GM13976 (cell line): Measurements from ENCODE around the gene WDR35.

Experiments used
- DNase-seq: peaks from one replicate; pipeline ENCODE4 v3.0.0; 2012; ENCODE audit warnings: low spot score
- in situ Hi-C: fragments of 300-500 bp; cut with MboI; formaldehyde crosslinking; loops from one replicate; pipeline ENCODE4 v1.12.0; 2022; ENCODE audit warnings: low sequenced_read_pairs, mixed read lengths, inconsistent platforms; ENCODE audit not compliant: unreplicated experiment
- TF ChIP-seq, protein P1 (sequence below): IDR thresholded peaks from 2 replicates; pipeline ENCODE4 v1.5.1; 2012; ENCODE audit warnings: borderline replicate concordance, mild to moderate bottlenecking; ENCODE audit not compliant: insufficient read depth; ENCODE audit errors: extremely low read depth, missing control alignments, control extremely low read depth

WDR35 gene

DNA sequence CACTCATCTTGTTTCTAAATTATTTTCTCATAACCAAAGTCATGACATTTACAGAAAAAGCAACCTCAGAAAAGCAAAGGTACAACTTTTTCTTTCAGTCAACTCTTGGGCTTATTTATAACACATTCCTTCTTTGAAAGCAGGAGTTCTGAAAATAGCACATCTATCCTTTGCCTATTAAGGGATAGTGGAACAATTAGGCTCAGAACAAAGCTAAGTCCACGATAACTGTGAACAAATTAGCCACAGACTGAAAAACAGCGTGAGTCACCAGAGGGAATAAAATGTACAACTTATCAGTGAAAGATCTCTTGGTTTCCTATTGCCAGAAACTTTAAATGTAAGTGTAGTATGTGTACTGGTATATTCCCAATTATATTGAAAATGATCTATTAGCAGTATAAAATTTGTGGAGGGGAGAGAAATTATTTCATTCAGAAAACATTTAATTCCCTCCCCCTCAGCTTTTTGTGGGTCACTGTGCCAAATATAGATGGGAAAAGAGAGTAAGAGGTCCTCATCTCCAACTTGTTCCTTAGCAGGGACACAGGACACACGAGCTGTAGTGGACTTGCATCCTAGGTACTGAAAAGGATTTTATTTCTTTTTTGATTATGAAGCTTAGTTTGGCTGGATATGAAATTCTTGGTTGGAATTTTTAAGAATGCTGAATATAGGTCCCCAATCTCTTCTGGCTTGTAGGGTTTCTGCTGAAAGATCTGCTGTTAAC is 38.0 kb upstream of the WDR35 start:
- TF ChIP-seq, protein P1, sequence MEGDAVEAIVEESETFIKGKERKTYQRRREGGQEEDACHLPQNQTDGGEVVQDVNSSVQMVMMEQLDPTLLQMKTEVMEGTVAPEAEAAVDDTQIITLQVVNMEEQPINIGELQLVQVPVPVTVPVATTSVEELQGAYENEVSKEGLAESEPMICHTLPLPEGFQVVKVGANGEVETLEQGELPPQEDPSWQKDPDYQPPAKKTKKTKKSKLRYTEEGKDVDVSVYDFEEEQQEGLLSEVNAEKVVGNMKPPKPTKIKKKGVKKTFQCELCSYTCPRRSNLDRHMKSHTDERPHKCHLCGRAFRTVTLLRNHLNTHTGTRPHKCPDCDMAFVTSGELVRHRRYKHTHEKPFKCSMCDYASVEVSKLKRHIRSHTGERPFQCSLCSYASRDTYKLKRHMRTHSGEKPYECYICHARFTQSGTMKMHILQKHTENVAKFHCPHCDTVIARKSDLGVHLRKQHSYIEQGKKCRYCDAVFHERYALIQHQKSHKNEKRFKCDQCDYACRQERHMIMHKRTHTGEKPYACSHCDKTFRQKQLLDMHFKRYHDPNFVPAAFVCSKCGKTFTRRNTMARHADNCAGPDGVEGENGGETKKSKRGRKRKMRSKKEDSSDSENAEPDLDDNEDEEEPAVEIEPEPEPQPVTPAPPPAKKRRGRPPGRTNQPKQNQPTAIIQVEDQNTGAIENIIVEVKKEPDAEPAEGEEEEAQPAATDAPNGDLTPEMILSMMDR, result no peak
- in situ Hi-C loops, result no loop called here
- no peak for DNase-seq

DNA sequence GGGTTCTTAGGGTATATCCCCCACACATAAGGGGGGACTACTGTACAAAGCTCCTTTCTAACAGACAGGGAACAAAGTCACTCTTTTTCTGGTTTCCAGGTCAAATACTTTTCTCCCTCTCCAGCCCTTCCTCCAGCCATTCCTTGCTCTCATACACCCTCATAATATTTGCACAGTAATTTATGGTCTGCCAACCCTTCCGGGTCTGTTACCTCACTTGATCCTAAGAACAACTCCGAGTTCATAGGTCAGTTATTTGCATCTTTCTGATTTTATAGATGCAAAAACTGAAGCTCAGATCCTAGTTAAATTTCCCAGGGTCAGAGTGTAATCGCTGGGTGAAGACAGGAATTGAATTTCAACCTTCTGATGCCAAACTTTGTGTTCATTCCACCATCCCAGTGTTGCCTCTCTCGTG is 37.4 kb upstream of the WDR35 start:
- in situ Hi-C loops, result no loop called here
- no peak for DNase-seq
- TF ChIP-seq, protein P1, result no peak

DNA sequence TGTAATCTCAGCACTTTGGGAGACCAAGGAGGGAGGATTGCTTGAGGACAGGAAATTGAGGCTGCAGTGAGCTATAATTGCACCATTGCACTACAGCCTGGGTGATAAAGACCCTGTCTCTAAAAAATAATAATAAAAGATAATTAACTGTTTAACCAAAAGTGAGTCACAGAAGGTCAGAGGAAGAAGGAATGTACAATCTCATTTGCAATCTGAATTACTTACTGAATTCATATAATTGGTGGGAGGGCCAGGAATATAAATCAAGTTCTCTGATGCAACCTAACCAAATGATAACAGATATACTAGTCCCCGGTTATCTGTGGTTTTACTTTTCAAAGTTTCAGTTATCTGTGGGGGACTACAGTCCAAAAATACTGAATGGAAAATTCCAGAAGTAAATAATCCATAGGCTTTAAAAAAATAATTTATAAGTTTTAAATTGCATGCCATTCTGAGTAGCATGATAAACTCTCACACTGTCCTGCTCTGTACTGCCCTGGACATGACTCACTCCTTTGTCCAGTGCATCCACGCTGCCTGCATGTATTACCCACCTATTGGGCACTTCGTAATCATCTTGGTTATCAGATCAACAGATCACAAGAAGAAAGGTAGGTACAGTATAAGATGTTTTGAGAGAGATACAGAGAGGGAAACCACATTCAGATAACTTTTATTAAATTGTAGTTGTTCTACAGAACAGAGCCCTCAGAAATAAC is 35.3 kb upstream of the WDR35 start:
- no peak for DNase-seq
- in situ Hi-C loops, result no loop called here

DNA sequence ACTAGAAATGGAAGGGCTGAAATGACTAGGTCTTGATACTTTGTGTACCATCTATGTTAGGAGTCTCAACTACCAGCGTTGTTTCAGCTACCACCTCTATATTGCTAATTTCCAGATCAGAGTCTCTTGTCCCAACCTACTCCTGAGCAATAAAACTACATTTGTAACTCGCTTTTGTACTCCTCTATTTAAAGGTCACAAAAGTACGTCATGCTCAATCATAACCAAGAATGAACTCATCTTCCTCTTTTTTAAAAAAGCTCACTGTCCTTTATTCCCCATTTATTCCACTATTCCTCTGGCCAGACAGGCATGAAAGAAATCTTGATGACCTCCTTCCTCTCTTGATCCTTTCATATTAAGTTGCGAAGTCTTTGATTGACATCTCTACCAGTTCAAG is 33.8 kb upstream of the WDR35 start:
- in situ Hi-C loops, result no loop called here
- TF ChIP-seq, protein P1, result no peak
- DNase-seq, result no peak

More for the DNA sequence above, 35.3 kb upstream of the WDR35 start:
- TF ChIP-seq, protein P1, result no peak

DNA sequence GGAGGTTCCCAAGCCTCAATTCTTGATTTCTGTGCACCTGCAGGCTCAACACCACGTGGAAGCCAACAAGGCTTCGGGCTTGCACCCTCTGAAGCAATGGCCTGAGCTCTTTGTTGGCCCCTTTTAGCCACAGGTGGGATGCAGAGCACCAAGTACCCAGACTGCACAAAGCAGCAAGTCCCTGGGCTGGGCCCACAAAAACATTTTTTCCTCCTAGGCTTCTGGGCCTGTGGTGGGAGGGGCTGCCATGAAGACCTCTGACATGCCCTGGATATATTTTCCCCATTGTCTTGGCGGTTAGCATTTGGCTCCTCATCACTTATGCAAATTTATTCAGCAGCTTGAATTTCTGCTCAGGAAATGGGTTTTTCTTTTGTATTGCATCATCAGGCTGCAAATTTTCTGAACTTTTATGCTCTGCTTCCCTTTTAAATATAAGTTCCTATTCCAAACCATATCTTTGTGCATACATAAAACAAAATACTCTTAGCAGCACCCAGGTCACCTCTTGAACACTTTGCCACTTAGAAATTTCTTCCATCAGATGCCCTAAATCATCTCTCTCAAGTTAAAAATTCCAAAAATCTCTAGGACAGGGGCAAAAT is 31.6 kb upstream of the WDR35 start:
- in situ Hi-C loops, result no loop called here
- TF ChIP-seq, protein P1, result no peak
- no peak for DNase-seq

DNA sequence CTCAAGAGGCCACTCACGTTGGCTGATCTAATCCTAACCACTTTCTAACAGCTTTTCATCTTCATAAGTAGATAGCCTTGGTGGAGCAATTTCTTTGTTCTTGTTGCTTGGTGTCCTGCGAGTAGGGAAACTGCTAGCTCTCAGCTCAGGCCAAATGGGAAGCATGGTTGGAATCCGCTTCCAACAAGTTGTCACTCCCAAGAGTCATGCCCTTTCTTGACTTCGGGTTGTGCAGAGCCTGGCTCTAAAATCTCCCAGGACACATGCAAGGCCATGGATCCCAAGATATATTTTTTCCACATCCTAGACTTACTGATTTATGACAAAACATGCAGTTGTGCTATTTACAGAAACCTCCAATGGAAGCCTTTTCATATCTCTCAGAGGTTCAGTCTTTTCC is 29.8 kb upstream of the WDR35 start:
- DNase-seq, result no peak
- TF ChIP-seq, protein P1, result no peak
- in situ Hi-C loops, result loop anchor here (10.0 kb wide), 1 partner anchor 75 kb away; no protein-coding TSS in a partner anchor
